Left lobe of liver (tissue), 2 donors: ENCODE data around the gene SLC49A3. TPM values are rescaled to one million over a fixed set of nuclear protein-coding genes. Genes with fewer than 3 reads are reported as not detected.
"Not testable (repeated sequence)": the region's sequence is repeated elsewhere in the genome, so short reads cannot be mapped to it uniquely, and the experiment has no call there.

Experiments used
- ATAC-seq: fragments of 200-7000 bp; cut with Tn5 transposase; one replicate; pipeline ENCODE4 v1.9.1; 2020; ENCODE audit warnings: mild to moderate bottlenecking, moderate library complexity
- DNase-seq: peaks from one replicate; pipeline ENCODE4 v3.0.0-alpha.2; 2020; ENCODE audit warnings: low spot score
- total RNA-seq: library from RNA; stranded (reverse); gene quantifications from one replicate; pipeline ENCODE4 v1.2.1, GENCODE V29; 2021
- donor health status: DM: no; HTN: no; CAD: no; lungs with moderate emphysema.
- donor health status: DM: no; HTN: yes; CAD: no.

The SLC49A3 gene
- total RNA-seq, 1 donor from 2014 or later: 7.6 TPM

GRCh38 chr4:635851-636627 lies 52.9 kb downstream of the SLC49A3 start:
- DNase-seq: no peak

GRCh38 chr4:635066-635835 lies 53.7 kb downstream of the SLC49A3 start:
- DNase-seq: not testable (repeated sequence)

More at GRCh38 chr4:635851-636627, 52.9 kb downstream of the SLC49A3 start:
- ATAC-seq: no peak

GRCh38 chr4:634599-634985 lies 54.4 kb downstream of the SLC49A3 start:
- ATAC-seq (no peak), DNase-seq (no peak)

More at GRCh38 chr4:635066-635835, 53.7 kb downstream of the SLC49A3 start:
- ATAC-seq: not testable (repeated sequence)

GRCh38 chr4:633976-634598 lies 54.9 kb downstream of the SLC49A3 start:
- ATAC-seq (no peak), DNase-seq (no peak)

GRCh38 chr4:633406-633805 lies 55.5 kb downstream of the SLC49A3 start:
- DNase-seq (no peak), ATAC-seq (no peak)

- no peak for ATAC-seq
- no peak for DNase-seq
Observed at GRCh38 chr4:632926-633325, 56.0 kb downstream of the SLC49A3 start.

GRCh38 chr4:632196-632790 lies 56.7 kb downstream of the SLC49A3 start:
- no peak for DNase-seq

More at GRCh38 chr4:632196-632790, 56.7 kb downstream of the SLC49A3 start:
- ATAC-seq: no peak

Other genes starting within 250 kb of the SLC49A3 start
- 9.4 TPM for gene ZNF721, start 190.0 kb downstream of the SLC49A3 start, total RNA-seq
- 19.4 TPM for gene PIGG, start 189.9 kb downstream of the SLC49A3 start, total RNA-seq
- not detected for gene TMEM271, start 112.9 kb downstream of the SLC49A3 start, total RNA-seq
- gene PDE6B, start 63.6 kb downstream of the SLC49A3 start, total RNA-seq: 0.83 TPM
- gene ATP5ME, start 14.9 kb downstream of the SLC49A3 start, total RNA-seq: 203 TPM
- gene MYL5, start 14.6 kb downstream of the SLC49A3 start, total RNA-seq: 7.4 TPM
- gene PCGF3, start 16.7 kb upstream of the SLC49A3 start, total RNA-seq: 16.6 TPM
- 1.5 TPM for gene CPLX1, start 137.0 kb upstream of the SLC49A3 start, total RNA-seq
- 72.1 TPM for gene GAK, start 243.2 kb upstream of the SLC49A3 start, total RNA-seq
- 39.2 TPM for gene TMEM175, start 243.3 kb upstream of the SLC49A3 start, total RNA-seq